GM15510 (cell line): ENCODE measurements around the gene ASIC1.

Experiments
- POLR2A ChIP-seq: IDR thresholded peaks from 3 replicates; pipeline ENCODE4 v1.6.1; 2011; ENCODE audit warnings: borderline replicate concordance; ENCODE audit not compliant: insufficient read length; ENCODE audit errors: extremely low read depth

The ASIC1 gene

GRCh38 chr12:50065726-50066310 is 8.4 kb downstream of the ASIC1 start:
- TF ChIP-seq POLR2A, result no peak

GRCh38 chr12:50066402-50066801 is 9.0 kb downstream of the ASIC1 start:
- TF ChIP-seq POLR2A, result no peak

- no peak for TF ChIP-seq POLR2A
Measured at GRCh38 chr12:50069069-50069468, 11.7 kb downstream of the ASIC1 start.

- TF ChIP-seq POLR2A, result no peak
Measured at GRCh38 chr12:50069539-50069938, 12.1 kb downstream of the ASIC1 start.

- TF ChIP-seq POLR2A, result no peak
Measured at GRCh38 chr12:50070314-50071060, 13.1 kb downstream of the ASIC1 start.

- no peak for TF ChIP-seq POLR2A
Measured at GRCh38 chr12:50072198-50072907, 15.0 kb downstream of the ASIC1 start.

- TF ChIP-seq POLR2A, result no peak
Measured at GRCh38 chr12:50073206-50073605, 15.8 kb downstream of the ASIC1 start.

- TF ChIP-seq POLR2A, result no peak
Measured at GRCh38 chr12:50073712-50074111, 16.3 kb downstream of the ASIC1 start.

- no peak for TF ChIP-seq POLR2A
Measured at GRCh38 chr12:50074936-50075807, 17.8 kb downstream of the ASIC1 start.

- TF ChIP-seq POLR2A, result no peak
Measured at GRCh38 chr12:50075808-50076170, 18.4 kb downstream of the ASIC1 start.

- TF ChIP-seq POLR2A, result no peak
Measured at GRCh38 chr12:50077099-50077498, 19.7 kb downstream of the ASIC1 start.

- TF ChIP-seq POLR2A, result no peak
Measured at GRCh38 chr12:50078281-50078680, 20.9 kb downstream of the ASIC1 start.

GRCh38 chr12:50079771-50080170 is 22.4 kb downstream of the ASIC1 start:
- no peak for TF ChIP-seq POLR2A

- TF ChIP-seq POLR2A, result no peak
Measured at GRCh38 chr12:50081096-50081808, 23.9 kb downstream of the ASIC1 start.
